Immature natural killer cell (primary cell): ENCODE results near the gene SDK1. TPM values are rescaled to one million over a fixed set of nuclear protein-coding genes. Genes with fewer than 3 reads are reported as not detected.
A peak's percentile ranks its signal among the peaks of the same experiment; 100 is the strongest.

Source experiments
- DNase-seq, 3 donors: peaks; one replicate each; pipeline ENCODE4 v3.0.0; 2022; ENCODE audit warnings: mixed read lengths in 1 of 3
- H3K27ac Mint-ChIP-seq, 6 donors: one replicate each; pipeline ENCODE4 v1.8.0; 2020; ENCODE audit warnings: mixed read lengths in 6 of 6, mild to moderate bottlenecking in 5 of 6, inconsistent platforms in 4 of 6, moderate library complexity in 3 of 6
- H3K27me3 Mint-ChIP-seq, 3 donors: one replicate each; pipeline ENCODE4 v1.8.0; 2020 to 2021; ENCODE audit warnings: low read depth in 3 of 3, mild to moderate bottlenecking in 3 of 3, mixed read lengths in 3 of 3, moderate library complexity in 3 of 3, inconsistent platforms in 1 of 3
- H3K36me3 Mint-ChIP-seq, 3 donors: one replicate each; pipeline ENCODE4 v1.8.0; 2020; ENCODE audit warnings: mixed read lengths in 3 of 3, inconsistent platforms in 2 of 3, mild to moderate bottlenecking in 2 of 3
- H3K4me1 Mint-ChIP-seq, 2 donors: one replicate each; pipeline ENCODE4 v1.8.0; 2020; ENCODE audit warnings: inconsistent platforms in 2 of 2, mild to moderate bottlenecking in 2 of 2, mixed read lengths in 2 of 2, moderate library complexity in 1 of 2
- H3K4me3 Mint-ChIP-seq, 5 donors: one replicate each; pipeline ENCODE4 v1.8.0; 2020; ENCODE audit warnings: mild to moderate bottlenecking in 5 of 5, mixed read lengths in 5 of 5, inconsistent platforms in 3 of 5, moderate library complexity in 3 of 5
- H3K9me3 Mint-ChIP-seq, 6 donors: one replicate each; pipeline ENCODE4 v1.8.0; 2020; ENCODE audit warnings: mild to moderate bottlenecking in 6 of 6, mixed read lengths in 6 of 6, inconsistent platforms in 4 of 6, moderate library complexity in 3 of 6
- polyA plus RNA-seq, 3 donors: library from polyadenylated mRNA; unstranded; fragments of 300-500 nt; fragmentation: Illumina TruSeq; gene quantifications; one replicate each; pipeline ENCODE4 v1.2.3, GENCODE V29; 2021

The SDK1 gene
- polyA plus RNA-seq, 3 donors from 2014 or later: not detected

GRCh38 chr7:4025694-4026615 is 724.9 kb downstream of the SDK1 start:
- peaks cover 0 to 2% (median 0%) of the 10 kb centered on the region in 6 donors for H3K9me3 Mint-ChIP-seq
- DNase-seq: no peak
- no peak overlapping the region for H3K27ac Mint-ChIP-seq
- H3K27me3 Mint-ChIP-seq: peaks cover 3 to 5% (median 3%) of the 10 kb centered on the region in 3 donors
- no peaks in the 10 kb centered on the region for H3K36me3 Mint-ChIP-seq
- H3K4me3 Mint-ChIP-seq: no peak overlapping the region
- H3K4me1 Mint-ChIP-seq: no peaks in the 10 kb centered on the region

GRCh38 chr7:4026941-4027486 is 726.0 kb downstream of the SDK1 start:
- Mint-ChIP-seq H3K4me1 (no peaks in the 10 kb centered on the region), H3K9me3 (peaks cover 0 to 2% (median 0%) of the 10 kb centered on the region in 6 donors), H3K4me3 (no peak overlapping the region), H3K36me3 (no peaks in the 10 kb centered on the region), H3K27me3 (peaks cover 3 to 5% (median 3%) of the 10 kb centered on the region in 3 donors), H3K27ac (no peak overlapping the region)
- DNase-seq: no peak

- Mint-ChIP-seq H3K36me3 (no peaks in the 10 kb centered on the region), H3K4me1 (no peaks in the 10 kb centered on the region), H3K9me3 (no peaks in the 10 kb centered on the region), H3K27me3 (peaks cover 3 to 5% (median 3%) of the 10 kb centered on the region in 3 donors), H3K27ac (no peak overlapping the region), H3K4me3 (no peak overlapping the region)
- DNase-seq: no peak
Observed at GRCh38 chr7:4028221-4028620, 727.2 kb downstream of the SDK1 start.

- Mint-ChIP-seq H3K4me3 (no peak overlapping the region), H3K9me3 (no peaks in the 10 kb centered on the region), H3K27ac (no peak overlapping the region), H3K36me3 (no peaks in the 10 kb centered on the region), H3K4me1 (no peaks in the 10 kb centered on the region), H3K27me3 (peaks cover 3 to 5% (median 3%) of the 10 kb centered on the region in 3 donors)
- DNase-seq: no peak
Observed at GRCh38 chr7:4029941-4030340, 728.9 kb downstream of the SDK1 start.

- H3K4me3 Mint-ChIP-seq: no peak overlapping the region
- DNase-seq: no peak
- no peaks in the 10 kb centered on the region for H3K9me3 Mint-ChIP-seq
- no peaks in the 10 kb centered on the region for H3K4me1 Mint-ChIP-seq
- H3K27ac Mint-ChIP-seq: no peak overlapping the region
- H3K27me3 Mint-ChIP-seq: peaks cover 3 to 5% (median 3%) of the 10 kb centered on the region in 3 donors
- no peaks in the 10 kb centered on the region for H3K36me3 Mint-ChIP-seq
Observed at GRCh38 chr7:4030346-4030950, 729.4 kb downstream of the SDK1 start.

- Mint-ChIP-seq H3K27ac (no peak overlapping the region), H3K27me3 (peaks cover 0 to 2% (median 0%) of the 10 kb centered on the region in 3 donors), H3K36me3 (no peaks in the 10 kb centered on the region), H3K4me1 (no peaks in the 10 kb centered on the region), H3K4me3 (no peak overlapping the region), H3K9me3 (no peaks in the 10 kb centered on the region)
- no peak for DNase-seq
Observed at GRCh38 chr7:4033996-4034395, 732.9 kb downstream of the SDK1 start.

- no peaks in the 10 kb centered on the region for H3K4me1 Mint-ChIP-seq
- H3K36me3 Mint-ChIP-seq: no peaks in the 10 kb centered on the region
- no peak overlapping the region for H3K4me3 Mint-ChIP-seq
- DNase-seq: no peak
- H3K9me3 Mint-ChIP-seq: no peaks in the 10 kb centered on the region
- H3K27ac Mint-ChIP-seq: no peak overlapping the region
- peaks cover 0 to 3% (median 2%) of the 10 kb centered on the region in 3 donors for H3K27me3 Mint-ChIP-seq
Observed at GRCh38 chr7:4037308-4037707, 736.3 kb downstream of the SDK1 start.

- no peak overlapping the region for H3K27ac Mint-ChIP-seq
- DNase-seq: no peak
- no peak overlapping the region for H3K4me3 Mint-ChIP-seq
- H3K36me3 Mint-ChIP-seq: no peaks in the 10 kb centered on the region
- peaks cover 0 to 4% (median 2%) of the 10 kb centered on the region in 3 donors for H3K27me3 Mint-ChIP-seq
- H3K9me3 Mint-ChIP-seq: no peaks in the 10 kb centered on the region
- no peaks in the 10 kb centered on the region for H3K4me1 Mint-ChIP-seq
Observed at GRCh38 chr7:4037877-4038276, 736.8 kb downstream of the SDK1 start.

- DNase-seq: no peak
- no peak overlapping the region for H3K4me3 Mint-ChIP-seq
- H3K27me3 Mint-ChIP-seq: peaks cover 0 to 4% (median 2%) of the 10 kb centered on the region in 3 donors
Observed at GRCh38 chr7:4040109-4040928, 739.3 kb downstream of the SDK1 start.

GRCh38 chr7:4042402-4043045 is 741.5 kb downstream of the SDK1 start:
- H3K36me3 Mint-ChIP-seq: no peaks in the 10 kb centered on the region
- DNase-seq: no peak
- no peak overlapping the region for H3K27ac Mint-ChIP-seq
- H3K4me1 Mint-ChIP-seq: no peaks in the 10 kb centered on the region
- no peaks in the 10 kb centered on the region for H3K9me3 Mint-ChIP-seq
- H3K4me3 Mint-ChIP-seq: no peak overlapping the region
- H3K27me3 Mint-ChIP-seq: peaks cover 0 to 2% (median 2%) of the 10 kb centered on the region in 3 donors

More at GRCh38 chr7:4040109-4040928, 739.3 kb downstream of the SDK1 start:
- H3K4me1 Mint-ChIP-seq: no peaks in the 10 kb centered on the region
- no peaks in the 10 kb centered on the region for H3K9me3 Mint-ChIP-seq
- H3K27ac Mint-ChIP-seq: no peak overlapping the region
- H3K36me3 Mint-ChIP-seq: no peaks in the 10 kb centered on the region

GRCh38 chr7:4043988-4044387 is 742.9 kb downstream of the SDK1 start:
- Mint-ChIP-seq H3K9me3 (no peaks in the 10 kb centered on the region), H3K4me3 (no peak overlapping the region), H3K27me3 (peaks cover 0 to 4% (median 4%) of the 10 kb centered on the region in 3 donors), H3K36me3 (no peaks in the 10 kb centered on the region), H3K27ac (no peak overlapping the region), H3K4me1 (no peaks in the 10 kb centered on the region)
- no peak for DNase-seq

GRCh38 chr7:4045450-4045849 is 744.4 kb downstream of the SDK1 start:
- H3K27me3 Mint-ChIP-seq: peaks cover 0 to 6% (median 2%) of the 10 kb centered on the region in 3 donors
- DNase-seq: no peak
- H3K27ac Mint-ChIP-seq: peak overlapping the region in 1 of 6 donors; percentile 50
- no peaks in the 10 kb centered on the region for H3K36me3 Mint-ChIP-seq
- H3K9me3 Mint-ChIP-seq: no peaks in the 10 kb centered on the region
- H3K4me3 Mint-ChIP-seq: no peak overlapping the region
- no peaks in the 10 kb centered on the region for H3K4me1 Mint-ChIP-seq

- H3K36me3 Mint-ChIP-seq: no peaks in the 10 kb centered on the region
- no peak for DNase-seq
- no peaks in the 10 kb centered on the region for H3K9me3 Mint-ChIP-seq
Observed at GRCh38 chr7:4045975-4046374, 744.9 kb downstream of the SDK1 start.

More at GRCh38 chr7:4045975-4046374, 744.9 kb downstream of the SDK1 start:
- Mint-ChIP-seq H3K4me1 (no peaks in the 10 kb centered on the region), H3K4me3 (no peak overlapping the region), H3K27ac (no peak overlapping the region), H3K27me3 (peaks cover 0 to 6% (median 2%) of the 10 kb centered on the region in 3 donors)
